GM19240 (cell line): ENCODE results near the gene TFEB.
A peak's percentile ranks its signal among the peaks of the same experiment; 100 is the strongest.

Source experiments
- DNase-seq: peaks from one replicate; pipeline ENCODE4 v3.0.0; 2011; ENCODE audit warnings: low spot score; ENCODE audit not compliant: insufficient read length

Gene TFEB

DNA sequence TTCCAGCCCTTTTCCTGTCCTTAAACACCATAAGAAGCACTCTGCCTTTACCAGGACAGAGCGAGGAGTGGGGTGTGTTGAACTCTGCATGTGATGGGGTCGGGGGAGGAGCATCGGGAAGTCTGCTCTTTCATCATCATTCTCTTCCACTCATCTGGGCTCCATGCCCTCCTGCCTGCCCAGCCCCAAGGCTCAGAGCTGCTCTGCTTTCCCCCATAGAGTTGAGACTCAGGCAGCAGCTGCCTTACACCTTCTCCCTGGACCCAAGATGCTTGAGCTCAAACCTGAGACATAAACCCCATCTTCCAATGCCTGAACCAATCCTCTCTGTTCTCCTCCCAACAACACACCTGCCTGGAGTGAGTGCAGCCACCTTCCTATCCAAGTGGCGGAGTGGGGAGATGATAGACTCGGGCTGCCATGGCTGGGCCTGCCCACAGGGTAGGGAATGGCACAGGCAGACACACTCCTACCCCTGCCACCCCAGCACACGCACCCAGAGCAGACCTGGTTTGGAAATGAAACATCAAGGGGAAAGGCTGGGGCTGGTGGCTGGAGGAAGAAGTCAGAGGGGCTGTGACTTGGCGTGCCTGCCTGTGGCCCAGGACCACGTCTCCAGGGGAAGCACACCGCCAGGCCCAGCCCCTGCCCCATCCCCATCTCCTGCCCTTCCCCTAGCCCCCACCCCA lies 28.4 kb downstream of the TFEB start:
- DNase-seq = no peak

GRCh38 chr6:41705996-41706835 lies 29.2 kb downstream of the TFEB start:
- peak; percentile 93 for DNase-seq

DNA sequence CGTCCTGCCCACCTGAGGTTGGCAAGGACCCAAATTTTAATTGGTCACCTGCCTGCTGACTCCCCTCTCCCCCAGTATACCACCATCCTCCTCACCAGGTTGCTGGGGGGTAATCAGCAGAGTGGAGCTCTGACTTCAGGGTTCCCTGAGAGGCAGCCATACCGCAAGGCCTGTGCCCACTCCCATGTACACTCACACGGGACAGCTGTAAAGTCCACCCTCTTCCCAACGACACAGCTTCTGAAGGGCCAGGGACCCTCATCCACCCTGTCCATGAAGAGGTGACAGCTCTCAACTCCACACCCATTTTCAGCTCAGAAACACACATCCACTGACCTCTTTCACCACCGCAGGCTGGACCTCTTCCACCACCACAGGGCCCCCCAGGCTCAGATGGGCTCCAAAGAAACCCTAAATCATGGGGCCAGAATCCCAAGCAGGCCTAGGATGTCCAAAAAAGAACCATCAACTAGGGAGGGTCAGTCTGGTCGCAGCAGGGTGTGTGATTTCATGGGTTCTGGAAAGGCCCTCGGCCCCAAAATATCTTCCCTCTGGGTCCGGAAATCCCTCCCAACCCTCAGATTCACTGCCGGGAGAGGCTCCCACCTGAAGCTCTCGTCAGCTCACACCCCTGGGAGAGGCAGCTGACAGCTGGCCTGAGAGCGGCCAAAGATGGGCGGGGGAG lies 30.0 kb downstream of the TFEB start:
- no peak for DNase-seq

GRCh38 chr6:41704656-41705310 lies 30.6 kb downstream of the TFEB start:
- DNase-seq = no peak

DNA sequence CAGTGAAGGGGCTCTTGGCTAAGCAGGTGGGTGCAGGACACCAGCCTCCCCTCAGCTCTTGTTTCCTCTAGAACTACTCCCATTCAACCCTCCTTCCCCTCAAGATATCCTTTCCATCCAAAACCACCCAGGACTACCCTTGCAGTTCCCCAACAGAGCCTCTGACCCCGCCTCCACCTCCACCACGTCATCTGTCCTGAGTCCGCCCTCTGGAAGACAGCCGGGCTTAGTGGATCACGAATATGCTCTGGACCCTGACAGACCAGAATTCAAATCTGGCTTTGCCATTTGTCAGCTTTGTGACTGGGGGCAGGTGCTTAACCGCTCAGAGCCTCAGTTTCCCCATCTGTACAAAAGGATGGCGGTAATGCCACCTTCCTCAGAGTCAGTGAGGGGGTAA lies 31.4 kb downstream of the TFEB start:
- DNase-seq = no peak

GRCh38 chr6:41702771-41703494 lies 32.5 kb downstream of the TFEB start:
- DNase-seq = no peak

GRCh38 chr6:41702089-41702745 lies 33.2 kb downstream of the TFEB start:
- DNase-seq = no peak

DNA sequence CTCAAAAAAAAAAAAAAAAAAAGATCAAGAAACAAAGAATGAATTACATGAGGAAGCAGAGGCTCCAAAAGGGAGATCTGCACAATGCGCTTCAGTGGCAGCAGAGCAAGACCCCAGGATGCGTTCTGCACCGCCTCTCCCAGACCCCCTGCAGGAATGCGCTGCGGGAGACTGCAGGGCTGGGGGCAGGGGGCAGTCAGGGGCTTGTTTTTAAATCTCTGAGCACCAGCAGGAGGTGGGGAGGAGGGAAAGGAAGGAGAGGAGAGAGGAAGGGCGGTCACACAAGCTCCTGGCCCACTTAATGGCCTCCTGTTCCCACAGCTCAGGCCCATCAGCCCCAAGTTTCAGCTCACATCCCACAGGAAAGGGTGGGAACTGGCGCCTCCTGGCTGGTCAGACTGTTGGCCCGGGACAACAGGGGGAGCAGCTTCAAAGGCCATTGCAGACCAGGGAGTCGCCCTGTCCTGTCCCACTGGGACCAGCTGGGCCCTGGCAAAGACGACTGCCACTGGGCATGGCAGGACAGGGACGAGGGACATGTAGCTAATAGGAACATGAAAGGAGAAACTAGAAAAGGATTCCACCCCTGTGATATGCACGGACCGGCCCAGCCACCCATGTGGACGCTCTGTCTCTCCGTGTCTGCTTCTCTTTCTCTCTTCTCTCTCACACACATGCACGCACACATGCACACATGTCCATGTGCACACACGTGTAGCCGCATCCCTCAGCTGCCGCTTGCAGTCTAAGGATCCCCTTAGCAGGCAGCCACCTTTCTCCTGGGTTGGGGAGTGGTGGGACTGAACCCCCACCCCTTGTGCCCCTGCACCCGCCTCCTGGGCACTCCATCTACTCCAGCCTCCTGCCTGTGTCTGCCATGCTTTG lies 34.7 kb downstream of the TFEB start:
- no peak for DNase-seq

GRCh38 chr6:41699063-41699462 lies 36.3 kb downstream of the TFEB start:
- no peak for DNase-seq

GRCh38 chr6:41697861-41698781 lies 37.3 kb downstream of the TFEB start:
- no peak for DNase-seq

GRCh38 chr6:41696788-41697187 lies 38.6 kb downstream of the TFEB start:
- DNase-seq = no peak

GRCh38 chr6:41695825-41696224 lies 39.6 kb downstream of the TFEB start:
- no peak for DNase-seq

DNA sequence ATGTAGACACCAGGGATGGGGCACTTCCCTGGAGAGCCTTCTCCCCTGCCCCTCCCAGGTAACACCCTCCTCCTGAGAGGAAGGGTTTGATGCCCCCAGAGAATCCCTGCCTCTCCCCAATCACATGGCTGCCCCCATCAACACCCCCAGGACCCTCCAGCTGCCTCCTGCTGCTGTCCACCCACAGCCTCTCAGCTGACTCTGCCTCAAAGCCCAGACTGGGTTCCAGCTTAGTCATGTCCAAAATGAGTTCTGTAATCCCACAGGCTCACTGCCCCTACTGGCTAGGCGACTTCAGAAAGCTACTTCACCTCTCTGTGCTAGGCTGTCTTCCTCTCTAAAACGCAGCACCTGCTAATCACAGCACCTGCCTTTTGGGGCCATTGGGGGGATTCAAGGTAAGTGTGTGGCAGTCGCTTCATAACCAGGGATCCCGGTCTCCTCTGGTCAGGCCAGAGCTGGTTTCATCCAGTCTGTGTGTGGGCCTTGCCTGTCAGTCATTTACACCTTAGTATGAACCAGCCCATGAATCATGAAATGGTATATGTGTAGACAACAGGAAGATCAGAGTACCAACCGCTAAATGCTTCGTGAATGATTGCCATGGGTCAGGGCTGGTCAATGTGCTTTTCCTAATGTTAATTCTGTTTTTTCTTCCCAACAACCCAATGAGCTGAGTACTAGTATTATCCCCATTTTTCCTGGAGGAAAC lies 40.4 kb downstream of the TFEB start:
- DNase-seq = no peak

DNA sequence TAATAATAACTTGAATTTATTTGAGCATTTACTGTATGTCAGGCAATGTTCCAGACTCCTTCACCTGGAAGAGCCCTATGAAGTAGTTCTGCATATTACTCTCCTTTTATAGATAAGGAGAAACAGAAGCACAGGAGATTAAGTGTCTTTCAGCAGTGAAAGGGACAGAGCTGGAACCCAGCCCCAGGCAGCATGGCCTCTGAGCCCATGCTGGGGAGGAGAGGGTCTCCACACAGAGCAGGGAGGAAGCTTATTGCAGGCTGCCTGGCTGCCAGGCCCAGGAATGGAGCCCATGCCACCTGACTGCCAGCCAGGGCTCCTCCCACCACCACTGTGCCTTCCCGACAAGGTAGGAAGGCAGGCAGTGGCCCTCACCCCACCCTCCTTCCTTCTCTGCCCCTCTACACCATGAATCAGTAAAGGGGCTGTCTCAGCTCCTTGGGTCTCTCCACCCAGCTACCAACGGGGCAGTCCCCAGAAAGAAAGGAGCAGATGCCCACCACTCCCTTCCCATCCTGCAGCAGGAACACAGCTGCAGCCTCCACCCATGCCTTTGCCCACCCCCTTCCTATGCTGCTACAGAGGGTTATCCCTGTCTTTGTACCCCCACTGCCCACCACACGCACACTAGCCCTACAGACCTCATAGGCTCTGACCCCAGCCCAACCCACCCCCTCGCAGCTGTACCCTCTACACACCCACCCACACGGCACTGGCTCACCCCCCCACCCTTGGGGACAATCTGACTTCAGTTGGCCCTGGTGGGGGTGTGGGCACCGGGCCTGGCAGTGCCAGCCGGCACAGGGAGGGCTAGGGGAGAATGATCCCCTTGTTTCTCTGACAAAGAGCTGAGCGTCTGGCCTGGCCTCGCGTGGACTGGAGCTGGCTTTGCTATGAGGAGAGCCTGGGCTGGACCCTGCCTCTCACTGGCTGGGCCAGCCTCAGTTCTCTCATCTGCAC lies 41.8 kb downstream of the TFEB start:
- no peak for DNase-seq

DNA sequence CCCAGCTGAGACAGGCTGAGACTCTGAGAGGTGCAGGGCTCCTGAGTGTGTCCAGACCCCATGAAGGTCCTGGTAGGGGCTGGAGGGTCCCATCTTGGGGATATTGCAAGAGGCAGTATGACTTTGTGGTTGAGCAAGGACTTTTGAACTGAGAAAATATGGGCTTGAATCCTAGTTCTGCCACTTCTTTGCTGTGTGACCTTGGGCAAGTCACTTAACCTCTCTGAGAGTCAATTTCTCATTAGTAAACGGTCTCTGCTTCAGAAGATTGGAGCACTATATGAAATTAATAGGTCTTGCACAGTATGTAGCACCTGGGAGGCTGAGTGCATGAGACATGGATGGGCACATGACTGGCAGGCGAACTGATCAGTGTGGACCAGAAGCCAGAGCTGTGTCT lies 42.7 kb downstream of the TFEB start:
- DNase-seq = no peak

DNA sequence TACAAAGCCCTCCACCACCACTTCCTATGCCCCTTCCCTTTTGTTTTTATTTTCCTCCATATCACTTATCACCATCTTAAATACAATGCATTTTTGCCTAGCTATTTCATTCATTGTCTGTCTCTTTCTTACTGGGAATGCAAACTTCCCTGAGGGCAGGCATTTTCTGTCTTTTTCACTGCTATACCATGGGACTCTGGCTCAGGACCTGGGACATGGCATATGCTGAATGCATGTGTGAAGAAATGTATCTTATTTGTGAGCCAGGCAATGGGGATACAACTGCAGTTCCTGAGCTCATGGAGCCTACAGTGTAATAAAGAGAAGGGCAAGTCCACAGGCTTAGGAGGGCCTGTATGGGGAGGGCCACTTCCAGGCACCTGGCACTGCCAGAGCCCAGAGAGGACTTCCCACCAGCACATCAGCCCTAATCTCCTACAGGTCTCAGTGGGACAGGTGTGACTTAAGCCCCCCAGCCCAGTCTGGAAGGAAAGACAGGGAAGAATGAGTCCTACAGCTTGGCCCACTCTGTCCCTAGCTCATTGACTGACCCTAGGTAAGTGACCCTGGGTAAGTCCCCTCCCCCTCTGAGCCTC lies 43.2 kb downstream of the TFEB start:
- DNase-seq = no peak
